SU-DHL-6 (cell line): ENCODE measurements around the gene COL5A1.

Source experiments
- H2AFZ ChIP-seq: fragments of 200-600 bp; sonication (generic); 2 replicates; pipeline ENCODE4 v1.6.1; 2014; ENCODE audit warnings: low read depth, mild to moderate bottlenecking, moderate library complexity, mixed read lengths, antibody characterized with exemption, low read length; ENCODE audit not compliant: severe bottlenecking
- H3F3A ChIP-seq: fragments of 200-600 bp; shearing (Covaris generic); 2 replicates; pipeline ENCODE4 v1.6.0; 2016; ENCODE audit warnings: antibody characterized with exemption, mild to moderate bottlenecking; ENCODE audit not compliant: insufficient read depth
- H3K27ac ChIP-seq: fragments of 200-600 bp; sonication (generic); 2 replicates; pipeline ENCODE4 v1.5.1; 2016; ENCODE audit warnings: low read depth, mild to moderate bottlenecking, low read length, moderate library complexity, mixed read lengths
- H3K27me3 ChIP-seq: fragments of 200-600 bp; sonication (generic), shearing (Covaris generic); 2 replicates; pipeline ENCODE4 v1.6.0; 2014; ENCODE audit warnings: mild to moderate bottlenecking, low read length
- H3K36me3 ChIP-seq: fragments of 200-600 bp; sonication (generic); 2 replicates; pipeline ENCODE4 v1.6.1; 2014; ENCODE audit warnings: mild to moderate bottlenecking, low read length, mixed read lengths
- H3K4me2 ChIP-seq: fragments of 300-600, 200-600 bp; shearing (Covaris generic), sonication (generic); 2 replicates; pipeline ENCODE4 v1.6.0; 2014; ENCODE audit warnings: low read length, low read depth, mild to moderate bottlenecking; ENCODE audit not compliant: poor library complexity, severe bottlenecking
- H3K4me3 ChIP-seq: fragments of 200-600 bp; sonication (generic); 2 replicates; pipeline ENCODE4 v1.5.1; 2014; ENCODE audit warnings: antibody characterized with exemption, low read length, mild to moderate bottlenecking, mixed read lengths; ENCODE audit not compliant: insufficient read depth, poor library complexity, severe bottlenecking
- H3K79me2 ChIP-seq: fragments of 200-600 bp; sonication (generic); 2 replicates; pipeline ENCODE4 v1.6.1; 2014; ENCODE audit warnings: mild to moderate bottlenecking, low read length, moderate library complexity; ENCODE audit not compliant: insufficient read depth
- H3K9ac ChIP-seq: fragments of 200-600 bp; sonication (generic); 2 replicates; pipeline ENCODE4 v1.7.0; 2014; ENCODE audit warnings: mild to moderate bottlenecking, low read length
- H3K9me2 ChIP-seq: fragments of 200-600 bp; sonication (generic); replicated peaks from 2 replicates; pipeline ENCODE4 v1.6.1; 2014; ENCODE audit warnings: low read length; ENCODE audit not compliant: insufficient read depth
- H3K9me3 ChIP-seq: fragments of 200-600 bp; sonication (generic); 2 replicates; pipeline ENCODE4 v1.6.1; 2014; ENCODE audit warnings: low read length, mixed read lengths; ENCODE audit not compliant: insufficient read depth
- H4K20me1 ChIP-seq: fragments of 200-600 bp; sonication (generic); 2 replicates; pipeline ENCODE4 v1.6.1; 2014; ENCODE audit warnings: low read depth, mild to moderate bottlenecking, antibody characterized with exemption, low read length, moderate library complexity, mixed read lengths
- CTCF ChIP-seq: fragments of 200-600 bp; sonication (generic); IDR thresholded peaks from one replicate; pipeline ENCODE4 v1.5.1; 2017; ENCODE audit warnings: antibody characterized with exemption, mild to moderate bottlenecking, low read length, moderate library complexity; ENCODE audit not compliant: insufficient read depth, poor library complexity, severe bottlenecking
- EZH2phosphoT487 ChIP-seq: fragments of 200-600 bp; sonication (generic), shearing (Covaris generic); conservative IDR thresholded peaks from 2 replicates; pipeline ENCODE4 v1.6.1; 2018; ENCODE audit warnings: mild to moderate bottlenecking, antibody characterized with exemption, low read length, moderate library complexity, mixed read lengths

COL5A1 gene

GRCh38 chr9:134641173-134641989 is at the start of gene COL5A1:
COL5A1 (plus strand) TSS chr9:134641803; CDS start chr9:134642188, 385 bp downstream.
- Histone ChIP-seq H4K20me1 (no peaks in the 10 kb centered on the region), H3K36me3 (no peaks in the 10 kb centered on the region), H3K79me2 (no peaks in the 10 kb centered on the region), H2AFZ (no peak within 1 kb of the TSS), H3K9me2 (no peaks in the 10 kb centered on the region), H3K4me3 (no peak within 1 kb of the TSS), H3F3A (no peaks in the 10 kb centered on the region), H3K27me3 (no peaks in the 10 kb centered on the region), H3K27ac (no peak within 1 kb of the TSS), H3K9me3 (no peaks in the 10 kb centered on the region), H3K9ac (no peak within 1 kb of the TSS), H3K4me2 (no peak within 1 kb of the TSS)
- TF ChIP-seq EZH2phosphoT487 (no peak), CTCF (no peak)

- Histone ChIP-seq H2AFZ (no peak overlapping the region), H3K79me2 (no peaks in the 10 kb centered on the region), H3K4me3 (no peak overlapping the region), H3K27me3 (no peaks in the 10 kb centered on the region), H3K36me3 (no peaks in the 10 kb centered on the region), H4K20me1 (no peaks in the 10 kb centered on the region), H3K9me2 (no peaks in the 10 kb centered on the region), H3K4me2 (no peak overlapping the region), H3K27ac (no peak overlapping the region), H3F3A (no peaks in the 10 kb centered on the region), H3K9ac (no peak overlapping the region), H3K9me3 (no peaks in the 10 kb centered on the region)
- no peak for TF ChIP-seq EZH2phosphoT487
Measured at GRCh38 chr9:134592018-134592818, 49.4 kb upstream of the COL5A1 start.

GRCh38 chr9:134592819-134593200 is 48.8 kb upstream of the COL5A1 start:
- no peaks in the 10 kb centered on the region for H4K20me1 ChIP-seq
- no peaks in the 10 kb centered on the region for H3K9me2 ChIP-seq
- H3F3A ChIP-seq = no peaks in the 10 kb centered on the region
- H3K4me3 ChIP-seq = no peak overlapping the region
- no peaks in the 10 kb centered on the region for H3K9me3 ChIP-seq
- TF ChIP-seq EZH2phosphoT487 (no peak), CTCF (no peak)
- no peaks in the 10 kb centered on the region for H3K27me3 ChIP-seq
- no peak overlapping the region for H3K9ac ChIP-seq
- no peak overlapping the region for H2AFZ ChIP-seq
- H3K36me3 ChIP-seq = no peaks in the 10 kb centered on the region
- H3K4me2 ChIP-seq = no peak overlapping the region
- H3K79me2 ChIP-seq = no peaks in the 10 kb centered on the region
- H3K27ac ChIP-seq = no peak overlapping the region
